ENCODE data around the gene TACO1.

GRCh38 chr17:63644846-63645245 is 44.2 kb downstream of the TACO1 start:
- TF ChIP-seq CTCF (IDR thresholded peaks at IDR 0.05 in 4 of 5, conservative IDR thresholded peaks at IDR 0.05 in 1 of 5) = no peak
- no peak for TF ChIP-seq POLR2A (IDR thresholded peaks at IDR 0.05)
